Upper lobe of left lung (tissue), 4 donors: ENCODE results near the gene PGS1.

Experiments
- POLR2AphosphoS5 ChIP-seq, 2 donors: sonication (generic); formaldehyde crosslinking; IDR thresholded peaks; one replicate each; pipeline ENCODE4 v1.5.1; 2017; ENCODE audit warnings: antibody characterized with exemption in 2 of 2
- TF ChIP-seq, protein P1 (sequence below), 6 experiments: fragments of 450-650 bp in 4 of 6; fragments of 200-600 bp in 2 of 6; sonication (generic) in 2 of 6; IDR thresholded peaks; one replicate each; pipeline ENCODE4 v1.5.1; 2016 to 2019; ENCODE audit warnings: antibody characterized with exemption in 6 of 6

DNA sequence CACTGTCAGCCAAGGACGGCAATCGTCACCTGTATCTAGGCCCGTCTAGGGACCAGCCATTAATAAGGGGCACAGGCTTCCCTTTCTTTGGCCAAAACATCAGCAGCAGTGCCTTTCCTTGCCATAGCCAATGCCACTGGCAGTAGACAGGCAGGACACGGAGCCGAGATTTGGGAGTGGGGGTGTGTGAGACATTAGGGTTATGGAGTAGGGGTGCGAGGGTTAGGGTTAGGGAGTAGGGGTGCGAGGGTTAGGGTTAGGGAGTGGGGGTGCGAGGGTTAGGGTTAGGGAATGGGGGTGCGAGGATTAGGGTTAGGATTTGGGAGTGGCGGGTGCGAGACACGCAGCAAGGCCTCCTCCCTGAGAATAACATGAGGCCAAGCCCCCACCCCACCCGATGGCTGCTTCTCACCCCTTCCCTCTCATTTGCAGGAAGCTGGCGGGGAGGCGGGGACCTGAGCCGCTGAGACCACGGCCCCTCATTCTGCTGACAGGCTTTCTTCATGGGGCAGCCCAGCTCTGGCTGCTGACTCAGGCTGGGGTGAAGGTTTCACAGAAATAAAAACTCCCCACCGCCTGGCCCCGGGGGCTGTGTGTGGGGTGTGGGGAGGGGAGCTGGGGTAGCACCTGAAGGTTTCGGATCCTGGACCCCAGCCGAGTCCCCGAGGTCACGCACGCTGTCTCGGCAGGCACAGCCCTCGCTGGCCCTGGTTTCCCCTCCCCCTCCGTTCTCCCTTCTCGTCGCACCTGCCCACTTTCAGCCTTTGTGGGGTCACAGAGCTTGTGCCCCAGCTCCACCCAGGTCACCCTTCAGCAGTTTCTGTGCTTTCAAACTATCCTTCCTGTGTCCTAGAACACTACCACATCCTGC, 93.8 kb downstream of the PGS1 start:
- TF ChIP-seq, protein P1, sequence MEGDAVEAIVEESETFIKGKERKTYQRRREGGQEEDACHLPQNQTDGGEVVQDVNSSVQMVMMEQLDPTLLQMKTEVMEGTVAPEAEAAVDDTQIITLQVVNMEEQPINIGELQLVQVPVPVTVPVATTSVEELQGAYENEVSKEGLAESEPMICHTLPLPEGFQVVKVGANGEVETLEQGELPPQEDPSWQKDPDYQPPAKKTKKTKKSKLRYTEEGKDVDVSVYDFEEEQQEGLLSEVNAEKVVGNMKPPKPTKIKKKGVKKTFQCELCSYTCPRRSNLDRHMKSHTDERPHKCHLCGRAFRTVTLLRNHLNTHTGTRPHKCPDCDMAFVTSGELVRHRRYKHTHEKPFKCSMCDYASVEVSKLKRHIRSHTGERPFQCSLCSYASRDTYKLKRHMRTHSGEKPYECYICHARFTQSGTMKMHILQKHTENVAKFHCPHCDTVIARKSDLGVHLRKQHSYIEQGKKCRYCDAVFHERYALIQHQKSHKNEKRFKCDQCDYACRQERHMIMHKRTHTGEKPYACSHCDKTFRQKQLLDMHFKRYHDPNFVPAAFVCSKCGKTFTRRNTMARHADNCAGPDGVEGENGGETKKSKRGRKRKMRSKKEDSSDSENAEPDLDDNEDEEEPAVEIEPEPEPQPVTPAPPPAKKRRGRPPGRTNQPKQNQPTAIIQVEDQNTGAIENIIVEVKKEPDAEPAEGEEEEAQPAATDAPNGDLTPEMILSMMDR (IDR thresholded peaks at IDR 0.05): no peak
- TF ChIP-seq POLR2AphosphoS5 (IDR thresholded peaks at IDR 0.05): no peak
